ELF-1 (cell line): Measurements from ENCODE around the gene ST8SIA5.

Experiments used
- DNase-seq: peaks from one replicate; pipeline ENCODE4 v3.0.0-alpha.2; 2016; ENCODE audit warnings: low read depth, low spot score

The ST8SIA5 gene

DNA sequence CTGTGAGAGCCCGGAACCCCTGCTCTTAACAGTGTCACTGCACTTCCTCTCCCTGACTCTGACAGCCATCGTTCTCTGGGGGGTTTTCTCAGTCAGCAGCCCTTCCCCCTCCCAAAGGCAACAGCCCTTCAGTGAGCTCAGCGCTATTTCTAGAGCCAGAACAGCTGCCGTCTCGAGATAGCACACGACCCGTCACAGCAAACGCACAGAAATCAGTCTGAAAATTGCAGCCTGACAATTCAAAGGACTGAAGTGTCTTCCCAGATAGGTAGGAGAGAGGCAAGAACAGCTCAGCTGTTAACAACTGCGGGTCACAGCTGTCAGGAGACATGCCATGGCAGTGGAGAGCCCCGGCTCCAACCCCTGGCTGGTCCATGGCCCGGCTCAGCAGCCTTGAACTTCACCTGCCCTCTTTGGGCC lies 45.4 kb downstream of the ST8SIA5 start:
- peak; percentile 42 for DNase-seq

DNA sequence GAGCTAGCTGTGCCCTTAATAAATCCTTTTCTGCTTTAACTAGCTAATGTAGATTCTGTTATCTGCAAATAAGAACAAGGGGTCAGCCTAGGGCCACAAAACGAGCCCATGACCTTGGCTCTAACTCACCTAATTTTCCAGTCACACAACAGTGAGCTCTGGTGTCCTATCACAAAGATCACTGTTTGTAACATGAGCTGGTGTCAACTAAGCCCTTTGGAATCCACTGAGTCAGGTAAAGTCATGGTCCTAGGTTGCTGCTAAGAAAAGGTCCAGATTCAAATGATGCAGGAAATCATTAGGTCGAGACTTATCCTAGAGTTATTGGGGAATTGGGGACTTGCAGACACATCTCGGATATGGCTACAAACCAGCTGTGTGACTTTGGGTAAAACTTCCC lies 49.9 kb downstream of the ST8SIA5 start:
- no peak for DNase-seq

DNA sequence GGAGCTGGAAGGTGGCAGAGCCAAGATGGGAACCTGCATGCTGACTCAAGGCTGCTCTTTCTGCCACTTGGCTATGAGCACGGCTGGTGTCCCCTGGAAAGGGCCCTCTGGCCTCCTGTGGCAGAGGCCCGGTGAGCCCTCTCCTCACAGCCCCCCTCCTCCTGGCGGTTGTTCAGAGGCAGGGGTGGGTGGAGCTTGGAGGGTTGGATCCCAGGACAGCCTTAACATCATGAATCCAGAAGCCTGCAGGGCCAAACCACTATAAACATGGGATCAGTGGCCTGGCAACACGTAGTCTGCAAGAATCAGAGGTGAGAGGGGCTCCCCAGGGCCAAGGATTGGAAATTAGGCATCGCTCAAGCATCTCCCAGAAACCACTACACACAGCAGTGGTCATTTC lies 51.3 kb downstream of the ST8SIA5 start:
- DNase-seq, result peak; percentile 73

DNA sequence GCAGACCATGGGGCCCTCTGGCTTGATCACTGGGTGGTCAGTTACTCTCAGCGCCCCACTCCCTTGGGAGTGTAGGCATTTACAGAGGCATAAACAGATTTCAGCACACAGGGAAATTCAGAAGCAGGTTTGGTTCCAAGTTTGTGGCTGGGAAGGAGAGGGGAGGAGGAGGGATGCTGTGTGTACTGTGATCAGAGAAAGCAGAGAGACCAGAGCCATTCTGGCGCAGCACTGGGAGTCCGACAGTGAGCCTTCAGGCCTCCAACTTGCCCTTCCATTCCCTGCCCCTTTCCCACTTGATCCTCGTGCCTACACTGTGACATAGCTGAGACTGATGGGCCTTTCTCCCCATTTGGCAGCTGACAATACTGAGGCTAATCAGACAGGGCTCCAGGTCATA lies 52.0 kb downstream of the ST8SIA5 start:
- DNase-seq, result no peak

DNA sequence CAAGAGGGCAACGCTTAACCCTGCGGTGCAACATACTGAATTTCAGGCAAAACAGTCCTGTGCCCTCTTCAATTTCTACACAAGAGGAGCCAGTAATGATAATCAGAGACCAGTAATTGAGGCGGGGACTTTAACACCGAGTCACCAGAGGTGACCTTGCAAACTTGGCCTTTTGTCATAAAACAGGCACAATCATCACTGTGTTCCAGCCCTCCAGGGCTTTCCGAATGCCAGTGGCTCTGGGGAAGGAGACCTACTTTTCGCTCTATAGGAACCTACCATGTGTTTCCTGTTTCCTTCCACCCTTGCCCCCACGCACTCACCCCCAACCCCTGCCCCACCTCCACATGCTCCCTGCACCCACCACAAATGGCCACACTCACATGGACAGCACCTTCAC lies 52.7 kb downstream of the ST8SIA5 start:
- no peak for DNase-seq

DNA sequence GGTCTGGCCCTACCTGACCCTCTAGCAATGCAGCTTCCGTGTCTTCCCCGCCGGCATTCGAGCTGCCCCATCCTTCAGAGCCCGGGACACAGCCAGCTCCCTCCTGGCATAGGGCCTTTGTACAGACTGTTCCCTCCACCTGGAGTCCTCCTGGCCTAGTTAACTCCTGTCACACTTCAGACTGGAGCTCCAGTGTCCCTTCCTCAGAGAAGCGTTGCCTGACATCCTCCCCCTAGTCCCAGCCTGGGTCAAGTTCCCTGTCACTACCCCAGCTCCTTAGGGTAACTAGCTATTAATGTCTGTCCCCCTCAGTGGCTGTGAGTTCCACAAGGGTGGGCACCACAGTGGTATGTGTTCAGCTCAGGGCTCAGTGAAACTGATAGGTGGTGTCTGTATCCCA lies 54.4 kb downstream of the ST8SIA5 start:
- DNase-seq, result no peak

DNA sequence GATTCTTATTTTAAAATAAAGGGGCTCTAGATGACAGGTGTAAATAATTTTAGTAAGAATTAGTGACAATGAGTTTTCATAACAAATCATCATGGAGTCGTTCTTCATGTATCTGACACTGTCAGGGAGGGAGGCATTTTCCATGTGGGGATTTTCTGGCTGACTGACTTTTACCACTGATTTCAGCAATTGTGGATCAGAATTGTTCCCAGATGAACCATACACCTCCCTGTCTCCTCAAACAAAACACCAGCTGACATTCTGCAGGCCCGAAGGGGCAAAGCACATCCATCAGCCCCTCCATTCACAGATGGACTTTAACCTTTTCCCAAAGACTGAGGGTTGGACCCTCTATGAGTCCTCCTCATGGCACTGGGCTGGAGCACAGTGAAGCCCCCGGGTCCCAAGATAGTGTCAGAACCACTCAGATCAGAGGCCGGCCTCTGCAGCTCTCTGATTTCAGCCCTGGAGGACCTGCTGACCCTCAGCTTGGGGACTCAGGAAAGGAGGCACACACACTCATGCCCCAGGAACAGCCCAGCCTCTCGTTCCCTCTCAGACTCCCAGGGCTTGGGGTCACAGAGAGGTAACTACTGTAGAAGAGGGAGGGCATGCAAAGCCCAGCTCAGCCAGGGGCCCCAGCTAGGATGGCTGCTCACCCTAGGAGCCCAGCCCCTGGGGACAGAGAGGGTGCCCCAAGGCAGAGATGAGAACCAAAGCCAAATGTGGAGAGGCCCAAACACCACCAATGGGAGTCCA lies 56.6 kb downstream of the ST8SIA5 start:
- DNase-seq, result no peak

DNA sequence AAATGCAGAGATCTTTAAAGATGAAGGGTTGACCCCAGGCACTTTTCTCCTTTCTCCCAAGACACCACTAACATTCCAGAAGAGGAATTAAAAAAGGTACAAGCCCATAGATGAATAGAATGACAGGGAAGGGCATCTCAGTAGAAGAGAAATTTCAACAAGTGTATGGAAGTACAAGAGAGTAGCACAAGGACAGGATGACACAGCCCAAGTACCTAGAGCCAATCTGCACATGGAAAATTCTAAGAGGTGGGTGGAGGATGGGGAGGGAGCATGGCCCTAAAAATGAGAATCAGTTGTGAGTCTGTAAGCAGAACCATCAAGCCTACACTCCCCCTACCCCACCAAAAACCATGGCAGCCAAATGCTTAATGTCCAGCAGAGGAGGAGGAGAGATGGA lies 60.2 kb downstream of the ST8SIA5 start:
- DNase-seq, result no peak

DNA sequence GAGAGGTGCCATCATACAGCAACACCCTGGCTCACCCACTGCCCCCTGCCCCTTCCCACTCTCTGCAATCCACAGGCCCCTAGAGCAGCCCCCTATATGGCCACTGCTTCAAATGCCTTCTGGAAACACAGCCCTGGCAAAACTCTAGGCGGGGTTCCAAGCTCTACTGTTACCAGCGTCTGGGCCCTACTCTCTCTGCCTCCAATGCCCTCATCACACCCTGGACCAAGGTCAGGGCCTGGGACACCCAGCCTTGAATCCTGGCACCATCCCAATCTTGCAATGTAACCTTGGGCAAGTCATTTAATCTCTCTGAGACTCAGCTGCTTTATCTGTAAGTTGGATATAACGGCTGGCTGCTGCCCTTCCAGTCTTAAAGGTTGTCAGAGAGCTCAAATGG lies 60.6 kb downstream of the ST8SIA5 start:
- DNase-seq, result no peak

DNA sequence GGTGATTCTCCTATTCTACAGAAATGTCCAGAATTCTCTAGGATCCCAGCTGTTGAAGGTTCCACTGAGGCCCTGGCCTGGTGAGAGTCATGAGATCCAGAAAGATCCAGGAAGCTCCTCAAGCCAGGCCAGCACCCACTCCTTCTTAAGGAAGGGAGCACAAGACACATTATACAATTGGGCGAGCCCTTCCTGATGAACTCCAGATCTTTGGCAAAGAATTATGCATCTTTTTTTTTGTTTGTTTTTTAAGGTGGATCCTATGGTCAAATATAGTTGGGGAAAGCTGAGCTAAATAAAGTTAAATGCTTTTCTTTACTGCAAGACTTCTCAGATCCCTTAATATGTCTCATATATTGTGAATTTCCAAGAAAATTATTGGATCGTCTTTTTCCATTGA lies 62.9 kb downstream of the ST8SIA5 start:
- no peak for DNase-seq

DNA sequence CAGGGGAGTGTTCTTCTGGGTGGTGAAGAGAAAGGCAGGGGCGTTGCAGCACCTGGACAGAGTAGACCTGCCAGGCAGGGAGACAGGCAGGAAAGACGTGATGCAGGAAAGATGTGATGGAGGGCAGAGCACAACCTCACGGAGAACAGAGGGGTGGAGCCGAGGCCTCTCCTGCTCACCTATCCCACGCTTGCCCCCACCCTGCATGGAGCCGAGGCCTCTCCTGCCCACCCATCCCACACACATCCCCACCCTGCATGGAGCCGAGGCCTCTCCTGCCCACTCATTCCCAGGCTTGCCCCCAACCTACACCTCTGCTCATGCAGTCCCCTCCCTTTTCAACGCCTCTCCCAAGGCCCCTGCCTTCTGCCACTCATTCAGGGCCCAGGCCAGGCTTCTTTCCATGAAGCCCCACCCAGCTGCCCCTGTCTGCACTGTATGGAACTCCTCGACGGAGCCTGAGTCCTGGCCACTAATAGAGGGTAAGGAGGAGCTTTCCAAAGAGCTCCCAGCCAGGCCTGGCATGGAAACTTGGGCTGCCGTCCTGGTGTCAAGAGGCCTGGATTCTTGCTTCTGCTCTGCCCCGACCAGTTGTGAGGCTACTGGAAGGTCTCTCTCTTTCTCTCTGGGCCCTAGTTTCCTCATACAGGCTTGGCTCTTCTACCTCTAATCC lies 67.9 kb downstream of the ST8SIA5 start:
- DNase-seq, result no peak

DNA sequence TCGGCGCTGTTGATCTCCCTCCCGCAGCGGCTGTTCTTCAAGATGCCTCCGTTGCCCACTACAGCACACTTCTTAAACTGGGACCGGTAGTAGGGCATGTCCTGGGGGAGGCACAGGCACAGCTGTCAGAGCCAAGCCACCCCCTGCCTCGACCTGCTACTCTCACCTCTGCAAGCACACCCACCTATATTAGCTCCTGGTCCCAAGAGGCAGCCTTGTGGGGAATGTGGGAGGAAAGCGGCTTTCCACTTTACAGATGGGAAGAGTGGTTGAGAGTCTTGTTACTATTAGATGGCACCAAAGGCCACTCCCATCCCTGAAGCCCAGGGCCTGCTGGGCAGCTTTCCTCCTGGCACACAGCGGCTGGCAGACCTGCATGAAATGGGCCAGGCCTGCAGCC lies 70.7 kb downstream of the ST8SIA5 start:
- no peak for DNase-seq

DNA sequence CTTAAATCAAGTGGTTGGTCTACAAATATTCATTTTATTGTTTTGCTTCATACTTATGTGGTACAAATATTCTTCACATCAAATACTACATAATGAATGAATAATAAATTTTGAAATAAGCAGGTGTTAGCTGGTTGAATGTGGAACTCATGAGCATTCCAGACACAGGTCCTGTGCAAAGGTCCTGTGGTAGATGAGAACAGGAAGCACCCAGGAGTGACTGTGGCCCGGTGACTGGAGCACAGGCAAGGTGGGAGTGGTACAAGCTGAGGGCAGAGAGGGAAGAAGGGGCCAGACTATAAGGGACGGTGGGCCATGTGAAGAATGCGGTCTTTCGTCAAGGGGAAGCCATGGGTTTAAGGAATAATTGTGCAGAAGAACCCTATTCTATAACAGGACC lies 73.6 kb downstream of the ST8SIA5 start:
- DNase-seq, result no peak

DNA sequence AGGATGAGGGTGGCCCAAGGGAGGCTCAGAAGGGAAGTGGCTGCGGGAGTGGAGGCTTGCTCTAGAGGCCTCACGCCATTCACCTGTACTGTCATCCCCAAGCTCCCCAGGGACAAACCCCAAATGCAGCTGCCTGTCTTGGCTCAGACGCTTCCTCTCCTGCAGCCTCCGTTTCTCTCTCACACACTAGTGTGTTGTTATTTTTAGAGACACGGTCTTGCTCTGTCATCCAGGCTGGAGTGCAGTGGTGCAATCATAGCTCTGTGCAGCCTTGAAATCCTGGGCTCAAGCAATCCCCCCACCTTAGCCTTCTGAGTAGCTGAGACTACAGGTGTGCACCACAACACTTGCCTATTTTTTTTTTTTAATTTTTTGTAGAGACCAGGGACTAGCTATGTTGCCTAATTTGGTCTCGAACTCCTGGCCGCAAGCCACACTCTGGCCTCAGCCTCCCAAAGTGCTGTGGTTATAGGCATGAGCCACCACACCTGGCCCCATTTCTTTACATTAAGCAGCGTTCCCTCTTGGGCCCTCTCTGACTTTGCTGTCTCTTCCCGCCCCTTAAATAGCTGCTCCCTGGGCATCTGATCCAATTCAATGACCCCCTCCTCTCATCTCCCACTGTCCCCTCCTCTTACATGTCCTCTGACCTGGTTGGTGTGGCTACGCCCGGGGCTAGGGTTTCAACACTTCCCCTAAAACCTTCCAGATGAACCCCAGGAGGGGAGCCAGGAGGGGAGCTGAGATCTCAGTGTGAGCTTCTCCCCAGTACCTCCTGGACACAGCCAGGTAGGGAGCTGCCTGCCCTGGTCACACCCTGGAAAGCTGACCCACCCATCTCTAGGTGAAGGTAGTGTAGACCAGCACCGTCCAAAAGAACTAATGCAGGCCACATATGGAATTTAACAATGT lies 75.8 kb downstream of the ST8SIA5 start:
- no peak for DNase-seq

DNA sequence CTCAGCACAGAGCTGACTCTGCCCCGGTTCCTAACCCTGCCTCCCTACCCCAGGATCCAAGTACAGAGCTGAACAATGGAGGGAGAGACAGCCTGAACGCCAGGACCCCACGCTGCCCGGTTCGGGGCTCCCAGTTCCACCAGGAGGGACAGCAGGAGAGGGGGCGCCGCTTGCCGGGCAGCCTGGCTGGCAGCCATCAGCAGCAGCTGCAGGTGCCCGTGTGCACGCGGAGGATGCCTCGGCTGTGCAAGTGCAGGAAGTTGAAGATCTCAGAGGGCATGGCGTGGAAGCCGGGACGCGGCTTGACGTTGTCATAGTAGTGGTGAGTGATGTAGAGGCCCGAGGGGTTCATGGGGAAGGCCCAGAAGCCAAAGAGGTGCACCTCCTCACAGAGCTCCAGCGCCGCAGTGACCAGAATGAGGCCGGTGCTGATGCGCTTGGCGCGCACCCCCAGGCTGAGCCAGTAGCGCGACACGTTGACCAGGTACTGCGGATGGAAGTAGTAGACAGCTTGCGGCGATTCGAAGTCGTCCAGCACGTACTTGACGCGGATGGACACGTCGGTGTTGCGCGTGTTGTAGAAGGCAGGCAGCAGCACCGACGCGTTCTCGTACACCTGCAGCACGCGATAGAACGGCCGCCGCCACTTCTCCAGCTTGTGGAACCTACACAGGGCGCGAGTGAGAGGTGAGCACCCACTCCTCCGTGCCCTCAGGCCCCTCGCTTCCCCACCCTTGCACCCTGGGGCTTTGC lies 76.8 kb downstream of the ST8SIA5 start:
- no peak for DNase-seq

DNA sequence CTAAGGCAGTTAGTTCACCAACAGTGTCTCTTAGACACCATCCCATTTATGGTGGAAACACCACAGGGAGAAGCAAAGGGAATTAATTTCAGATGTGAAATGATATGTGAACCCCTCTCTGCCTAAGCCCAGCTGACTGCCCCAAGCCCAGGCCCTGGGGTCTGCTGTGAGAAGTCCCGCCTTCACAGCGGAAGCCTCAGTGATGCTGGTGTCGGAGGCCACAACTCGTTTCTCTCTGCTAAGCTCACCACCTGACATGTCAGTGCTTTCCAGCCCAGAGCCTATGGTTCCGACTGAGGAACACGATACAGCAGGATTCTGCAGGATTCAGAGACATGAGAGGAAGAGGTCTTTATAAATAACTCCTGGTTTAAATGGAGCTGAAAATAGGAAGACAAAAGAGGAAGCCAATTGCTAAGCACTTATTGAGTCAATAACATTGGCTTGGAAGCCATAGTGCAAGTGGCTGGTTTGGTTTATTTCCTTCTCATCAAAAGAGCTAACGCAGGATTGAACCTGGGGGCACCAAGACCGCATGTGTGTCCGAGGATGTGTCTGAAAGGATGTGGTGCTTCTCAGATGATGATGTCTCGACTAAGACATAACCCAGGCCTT lies 78.0 kb downstream of the ST8SIA5 start:
- no peak for DNase-seq

DNA sequence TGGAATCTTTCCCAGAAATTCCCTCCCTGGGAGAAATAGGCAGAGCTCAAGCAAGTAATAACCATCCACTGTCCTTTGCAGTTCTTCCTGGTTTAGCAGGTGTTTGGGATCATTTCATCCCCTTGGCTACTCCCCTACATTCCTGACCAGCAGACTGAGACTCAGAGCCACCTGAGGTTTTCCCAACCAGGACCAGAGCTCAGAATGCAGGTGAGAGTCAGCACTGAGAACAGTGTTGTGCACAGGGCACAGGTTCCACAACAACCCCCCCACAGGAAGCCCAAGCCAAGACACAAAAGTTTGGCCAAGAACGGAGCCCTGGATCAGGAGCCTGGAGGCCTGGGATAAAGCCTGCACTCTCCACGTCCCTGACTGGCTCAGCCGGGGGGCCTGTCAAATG lies 78.8 kb downstream of the ST8SIA5 start:
- DNase-seq, result no peak

DNA sequence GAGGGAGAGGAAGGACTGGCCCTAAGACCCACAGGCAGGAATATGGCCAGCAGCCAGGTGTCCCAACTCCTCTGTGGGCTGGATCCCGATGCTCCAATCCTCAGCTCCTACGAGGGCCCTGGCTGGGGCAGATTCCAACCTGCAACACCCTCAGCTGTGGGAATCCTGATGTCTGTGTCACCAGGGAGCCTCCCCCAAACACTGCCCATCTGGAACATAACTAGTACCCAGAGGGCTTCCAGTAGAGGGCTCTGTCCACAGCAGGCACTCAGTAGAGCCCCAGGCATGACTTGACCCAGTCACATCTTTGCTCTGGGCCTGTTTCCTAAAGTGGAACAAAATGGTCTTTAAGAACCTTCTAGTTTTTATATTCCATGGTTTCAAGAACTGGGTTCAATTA lies 79.2 kb downstream of the ST8SIA5 start:
- DNase-seq, result peak; percentile 22

DNA sequence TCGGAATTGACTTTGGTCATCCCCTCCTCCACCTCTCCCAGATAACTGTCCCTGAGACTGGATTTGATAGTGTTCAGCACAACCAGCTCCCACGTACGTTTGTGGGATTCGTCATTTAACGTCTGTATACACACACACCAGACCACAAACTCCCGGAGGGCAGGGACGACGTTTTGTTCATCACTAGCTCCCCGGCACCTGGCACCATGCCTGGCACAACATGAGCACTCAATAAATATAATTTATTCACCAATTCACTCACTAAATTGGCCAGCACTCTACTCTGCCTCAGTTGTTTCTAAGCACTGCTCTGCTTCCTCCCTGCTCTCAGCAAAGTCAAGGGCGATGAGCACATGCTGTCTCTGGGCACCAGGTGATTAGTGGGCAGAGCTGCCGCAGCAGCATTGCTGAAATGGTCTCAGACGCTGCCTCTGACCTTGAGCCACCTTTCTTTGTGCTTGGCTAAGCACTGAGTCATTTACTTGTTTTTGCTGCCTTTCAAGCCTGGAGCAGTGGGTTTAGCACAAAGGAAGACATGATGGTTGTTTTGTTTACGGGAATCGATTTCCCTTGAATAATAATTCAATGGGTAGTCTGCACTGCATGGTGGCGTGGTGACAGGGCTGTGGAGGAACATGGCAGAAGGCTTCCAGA lies 80.5 kb downstream of the ST8SIA5 start:
- DNase-seq, result peak; percentile 69

DNA sequence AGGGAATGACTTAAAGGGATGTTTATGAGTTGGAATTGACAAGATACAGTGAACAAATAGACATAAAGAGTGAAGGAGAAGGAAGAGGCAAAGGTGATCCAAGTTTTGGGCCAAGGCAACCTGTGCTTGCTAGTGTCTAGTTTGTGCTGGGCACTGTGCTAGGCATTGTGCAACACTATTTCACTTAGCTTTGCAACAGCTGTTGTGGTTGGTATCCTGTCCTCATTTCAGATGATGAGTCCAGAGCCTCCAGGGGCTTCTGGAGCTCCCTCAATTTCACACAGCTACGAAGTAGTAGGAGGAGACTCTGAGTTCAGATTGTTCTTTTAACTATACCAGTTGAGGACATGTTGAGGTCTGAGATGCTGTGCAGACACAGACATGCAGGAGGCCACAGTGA lies 81.7 kb downstream of the ST8SIA5 start:
- no peak for DNase-seq
